ENCODE measurements around the gene SYT9. TPM values are rescaled to one million over a fixed set of nuclear protein-coding genes. Genes with fewer than 3 reads are reported as not detected.

SYT9 gene
- total and polyA plus RNA-seq, 10 of the 15 experiments (the other 5 are each of a cell fraction or from before 2014, with no cell fraction given), result 0.03 TPM; not detected in 9

DNA sequence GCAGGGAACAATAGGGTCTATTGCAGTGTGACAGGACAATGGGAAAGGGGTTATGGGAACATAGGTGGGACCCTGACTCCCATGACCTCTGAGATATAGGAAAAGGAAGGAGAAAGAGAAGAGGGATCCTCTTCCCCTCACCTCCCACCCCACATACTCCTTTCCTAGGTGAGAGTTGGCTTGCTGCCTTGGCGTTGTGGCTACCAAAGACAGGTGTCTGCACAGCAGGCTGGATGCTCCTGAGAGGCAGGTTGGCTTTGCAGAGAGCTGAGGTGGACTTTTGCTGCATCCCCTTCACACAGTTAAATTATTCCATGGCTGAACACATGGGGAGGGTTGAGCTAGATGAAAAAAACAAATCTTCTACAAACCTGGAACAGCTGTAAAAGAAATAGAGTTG is 80.7 kb downstream of the SYT9 start:
- H3K4me2 ChIP-seq (ENCODE audit: control insufficient read depth, insufficient read depth), result no peak overlapping the region
- no peak overlapping the region for H3K9ac ChIP-seq (ENCODE audit: control insufficient read depth, insufficient read depth, low read length)
- ATAC-seq, result no peak
- SMC1A ChIA-PET (ENCODE audit: uncharacterized antibody, unreplicated experiment), result interaction anchor here (1.7 kb wide), 1 partner anchor 21 kb away, joined by 5 read pairs; no protein-coding TSS in a partner anchor
- H3K79me2 ChIP-seq (ENCODE audit: control insufficient read depth, insufficient read depth, low read length), result no peaks in the 10 kb centered on the region
- no peak for FAIRE-seq
- RAD21 ChIA-PET (ENCODE audit: unreplicated experiment), result interaction anchor here (0.6 kb wide), 1 partner anchor 404 kb away, joined by 3 read pairs; no protein-coding TSS in a partner anchor
- POLR2A ChIA-PET, result no interaction called here
- no peaks in the 10 kb centered on the region for H3K27me3 ChIP-seq (replicated peaks in 1 of 2; ENCODE audit: control insufficient read depth in 2 of 2, insufficient read depth in 2 of 2, low read length in 1 of 2)
- no peaks in the 10 kb centered on the region for H3K36me3 ChIP-seq (ENCODE audit: control insufficient read depth in 2 of 2, insufficient read depth in 2 of 2, low read length in 1 of 2)
- H3K4me1 ChIP-seq (ENCODE audit: control insufficient read depth, insufficient read depth, low read length), result no peaks in the 10 kb centered on the region
- H3K4me3 ChIP-seq, result no peak overlapping the region
- no peaks in the 10 kb centered on the region for H3K9me3 ChIP-seq (replicated peaks; ENCODE audit: control insufficient read depth, insufficient read depth, low read length)
- CTCF ChIA-PET, result no interaction called here
- in situ Hi-C loops (cut with MboI), result no loop called here
- BruUV-seq (replicated peaks), result no TSS peak
- WGBS (ENCODE audit: insufficient coverage, insufficient replicate concordance, low lambda C conversion rate, missing lambda C conversion rate), result 0% methylated on average over 1 of the region's 1 CpG
- no peak overlapping the region for H3K27ac ChIP-seq (ENCODE audit: control insufficient read depth, insufficient read depth)
- TF ChIP-seq SUZ12 (IDR thresholded peaks at IDR 0.05; ENCODE audit: unreplicated experiment) (no peak), TCF7 (IDR thresholded peaks at IDR 0.05; ENCODE audit: borderline replicate concordance) (no peak), ZNF622 (IDR thresholded peaks at IDR 0.05) (no peak)
- TF ChIP-seq, protein P1, sequence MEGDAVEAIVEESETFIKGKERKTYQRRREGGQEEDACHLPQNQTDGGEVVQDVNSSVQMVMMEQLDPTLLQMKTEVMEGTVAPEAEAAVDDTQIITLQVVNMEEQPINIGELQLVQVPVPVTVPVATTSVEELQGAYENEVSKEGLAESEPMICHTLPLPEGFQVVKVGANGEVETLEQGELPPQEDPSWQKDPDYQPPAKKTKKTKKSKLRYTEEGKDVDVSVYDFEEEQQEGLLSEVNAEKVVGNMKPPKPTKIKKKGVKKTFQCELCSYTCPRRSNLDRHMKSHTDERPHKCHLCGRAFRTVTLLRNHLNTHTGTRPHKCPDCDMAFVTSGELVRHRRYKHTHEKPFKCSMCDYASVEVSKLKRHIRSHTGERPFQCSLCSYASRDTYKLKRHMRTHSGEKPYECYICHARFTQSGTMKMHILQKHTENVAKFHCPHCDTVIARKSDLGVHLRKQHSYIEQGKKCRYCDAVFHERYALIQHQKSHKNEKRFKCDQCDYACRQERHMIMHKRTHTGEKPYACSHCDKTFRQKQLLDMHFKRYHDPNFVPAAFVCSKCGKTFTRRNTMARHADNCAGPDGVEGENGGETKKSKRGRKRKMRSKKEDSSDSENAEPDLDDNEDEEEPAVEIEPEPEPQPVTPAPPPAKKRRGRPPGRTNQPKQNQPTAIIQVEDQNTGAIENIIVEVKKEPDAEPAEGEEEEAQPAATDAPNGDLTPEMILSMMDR (IDR thresholded peaks at IDR 0.05 in 2 of 3, conservative IDR thresholded peaks at IDR 0.05 in 1 of 3; ENCODE audit: control insufficient read depth in 2 of 3, extremely low read depth in 1 of 3, insufficient read depth in 1 of 3, low read depth in 3 of 3, low read length in 3 of 3), result no peak
- no peak for DNase-seq (ENCODE audit: low read depth, low spot score)
- H2AFZ ChIP-seq (ENCODE audit: control insufficient read depth, low read depth, low read length), result no peak overlapping the region
- no peaks in the 10 kb centered on the region for H4K20me1 ChIP-seq (ENCODE audit: control insufficient read depth, insufficient read depth)
- intact Hi-C loops (cut with micrococcal nuclease; ENCODE audit: unreplicated experiment), result no loop called here

DNA sequence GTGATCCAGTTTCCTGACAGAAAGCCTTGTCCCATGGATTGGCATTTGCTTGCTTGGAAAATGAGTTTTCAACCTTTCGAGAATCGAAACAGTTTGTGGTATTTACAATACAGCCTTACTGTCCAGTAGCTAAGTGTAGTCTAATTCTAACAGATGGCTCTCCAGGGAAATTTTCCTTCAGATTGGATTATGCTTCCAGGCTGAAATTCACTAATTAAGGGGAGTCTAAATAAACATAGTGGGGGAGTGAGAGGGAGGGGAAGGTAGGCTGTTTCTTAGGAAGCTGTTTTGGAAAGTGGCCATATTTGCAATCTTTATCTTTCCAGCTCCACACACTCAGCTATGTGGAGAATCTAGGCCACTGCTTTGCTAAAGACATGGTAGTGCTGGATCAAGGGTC is 81.3 kb downstream of the SYT9 start:
- Histone ChIP-seq H3K27ac (ENCODE audit: control insufficient read depth, insufficient read depth) (no peak overlapping the region), H4K20me1 (ENCODE audit: control insufficient read depth, insufficient read depth) (no peaks in the 10 kb centered on the region), H2AFZ (ENCODE audit: control insufficient read depth, low read depth, low read length) (no peak overlapping the region), H3K9me3 (replicated peaks; ENCODE audit: control insufficient read depth, insufficient read depth, low read length) (no peaks in the 10 kb centered on the region), H3K36me3 (ENCODE audit: control insufficient read depth in 2 of 2, insufficient read depth in 2 of 2, low read length in 1 of 2) (no peaks in the 10 kb centered on the region), H3K4me2 (ENCODE audit: control insufficient read depth, insufficient read depth) (no peak overlapping the region), H3K4me3 (no peak overlapping the region), H3K4me1 (ENCODE audit: control insufficient read depth, insufficient read depth, low read length) (no peaks in the 10 kb centered on the region), H3K27me3 (replicated peaks in 1 of 2; ENCODE audit: control insufficient read depth in 2 of 2, insufficient read depth in 2 of 2, low read length in 1 of 2) (no peaks in the 10 kb centered on the region), H3K9ac (ENCODE audit: control insufficient read depth, insufficient read depth, low read length) (no peak overlapping the region), H3K79me2 (ENCODE audit: control insufficient read depth, insufficient read depth, low read length) (no peaks in the 10 kb centered on the region)
- BruUV-seq (replicated peaks), result no TSS peak
- FAIRE-seq (no peak), ATAC-seq (no peak), DNase-seq (ENCODE audit: low read depth, low spot score) (no peak)
- intact Hi-C loops (cut with micrococcal nuclease; ENCODE audit: unreplicated experiment) (no loop called here), in situ Hi-C loops (cut with MboI) (no loop called here)
- ChIA-PET RAD21 (ENCODE audit: unreplicated experiment) (no interaction called here), POLR2A (no interaction called here), SMC1A (ENCODE audit: uncharacterized antibody, unreplicated experiment) (interaction anchor here (1.7 kb wide), 1 partner anchor 20 kb away, joined by 5 read pairs; no protein-coding TSS in a partner anchor), CTCF (no interaction called here)
- WGBS (ENCODE audit: insufficient coverage, insufficient replicate concordance, low lambda C conversion rate, missing lambda C conversion rate), result 0% methylated on average over 2 of the region's 2 CpGs
- TF ChIP-seq DPF2 (IDR thresholded peaks at IDR 0.05) (no peak), NR2C2 (IDR thresholded peaks at IDR 0.05; ENCODE audit: borderline replicate concordance, control insufficient read depth, insufficient read length, low read depth) (no peak), NR2F1 (conservative IDR thresholded peaks at IDR 0.05) (no peak), JUND (IDR thresholded peaks at IDR 0.05; ENCODE audit: low read depth, low read length) (no peak), CHD2 (IDR thresholded peaks at IDR 0.05; ENCODE audit: borderline replicate concordance, low read depth, low read length) (no peak), RAD51 (IDR thresholded peaks at IDR 0.05) (no peak), SMARCA5 (IDR thresholded peaks at IDR 0.05) (no peak), ZNF207 (IDR thresholded peaks at IDR 0.05; ENCODE audit: borderline replicate concordance) (no peak), FOXK2 (IDR thresholded peaks at IDR 0.05) (no peak), STAT3 (IDR thresholded peaks at IDR 0.05; ENCODE audit: low read depth, low read length) (no peak), MYC (IDR thresholded peaks at IDR 0.05; ENCODE audit: insufficient read depth, insufficient read length, insufficient replicate concordance, low read length, severe bottlenecking) (no peak)
- TF ChIP-seq, protein P2, sequence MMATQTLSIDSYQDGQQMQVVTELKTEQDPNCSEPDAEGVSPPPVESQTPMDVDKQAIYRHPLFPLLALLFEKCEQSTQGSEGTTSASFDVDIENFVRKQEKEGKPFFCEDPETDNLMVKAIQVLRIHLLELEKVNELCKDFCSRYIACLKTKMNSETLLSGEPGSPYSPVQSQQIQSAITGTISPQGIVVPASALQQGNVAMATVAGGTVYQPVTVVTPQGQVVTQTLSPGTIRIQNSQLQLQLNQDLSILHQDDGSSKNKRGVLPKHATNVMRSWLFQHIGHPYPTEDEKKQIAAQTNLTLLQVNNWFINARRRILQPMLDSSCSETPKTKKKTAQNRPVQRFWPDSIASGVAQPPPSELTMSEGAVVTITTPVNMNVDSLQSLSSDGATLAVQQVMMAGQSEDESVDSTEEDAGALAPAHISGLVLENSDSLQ (IDR thresholded peaks at IDR 0.05), result no peak

Data from GM12878 (cell line).